HG03064 (cell line): ENCODE results near the gene FSTL4.

Experiments used
- ATAC-seq: cut with Tn5 transposase; IDR thresholded peaks from one replicate; pipeline ENCODE4 v1.9.1; 2021; ENCODE audit warnings: low read depth; ENCODE audit not compliant: unreplicated experiment

Gene FSTL4

GRCh38 chr5:133483406-133484090, 128.8 kb downstream of the FSTL4 start:
- ATAC-seq: no peak

- no peak for ATAC-seq
Measured at GRCh38 chr5:133482028-133482427, 130.3 kb downstream of the FSTL4 start.

GRCh38 chr5:133480866-133481265, 131.5 kb downstream of the FSTL4 start:
- ATAC-seq: no peak

- no peak for ATAC-seq
Measured at GRCh38 chr5:133480366-133480765, 132.0 kb downstream of the FSTL4 start.

GRCh38 chr5:133478199-133478985, 133.9 kb downstream of the FSTL4 start:
- no peak for ATAC-seq

GRCh38 chr5:133475986-133476385, 136.4 kb downstream of the FSTL4 start:
- no peak for ATAC-seq

GRCh38 chr5:133474851-133475590, 137.3 kb downstream of the FSTL4 start:
- no peak for ATAC-seq

- no peak for ATAC-seq
Measured at GRCh38 chr5:133473291-133473690, 139.1 kb downstream of the FSTL4 start.

- ATAC-seq: no peak
Measured at GRCh38 chr5:133472829-133473228, 139.5 kb downstream of the FSTL4 start.

GRCh38 chr5:133471699-133472098, 140.6 kb downstream of the FSTL4 start:
- no peak for ATAC-seq

GRCh38 chr5:133470841-133471240, 141.5 kb downstream of the FSTL4 start:
- ATAC-seq: no peak

- ATAC-seq: no peak
Measured at GRCh38 chr5:133469846-133470245, 142.5 kb downstream of the FSTL4 start.

- ATAC-seq: no peak
Measured at GRCh38 chr5:133469252-133469651, 143.1 kb downstream of the FSTL4 start.

GRCh38 chr5:133468596-133468995, 143.7 kb downstream of the FSTL4 start:
- no peak for ATAC-seq

- no peak for ATAC-seq
Measured at GRCh38 chr5:133467826-133468463, 144.4 kb downstream of the FSTL4 start.

GRCh38 chr5:133467335-133467779, 145.0 kb downstream of the FSTL4 start:
- no peak for ATAC-seq

GRCh38 chr5:133466556-133467334, 145.6 kb downstream of the FSTL4 start:
- ATAC-seq: no peak

GRCh38 chr5:133464013-133464412, 148.3 kb downstream of the FSTL4 start:
- no peak for ATAC-seq

- no peak for ATAC-seq
Measured at GRCh38 chr5:133461796-133462516, 150.4 kb downstream of the FSTL4 start.
